Measurements from ENCODE around the gene HOXA4. TPM values are rescaled to one million over a fixed set of nuclear protein-coding genes. Genes with fewer than 3 reads are reported as not detected.

The HOXA4 gene
- total and polyA plus RNA-seq, 11 donors = 0.23 to 2.6 (median 0.82) TPM; not detected in 1

- Histone ChIP-seq H3K9me3 (no peaks in the 10 kb centered on the region), H3K36me3 (no peaks in the 10 kb centered on the region), H3K27ac (peak overlapping the region in 1 of 12 donors; percentile 91), H3K27me3 (peaks cover 88 to 100% (median 99%) of the 10 kb centered on the region in 9 donors), H3K4me3 (peak overlapping the region; percentile 25 to 59 (median 41)), H3K4me1 (peaks cover 0 to 41% (median 20%) of the 10 kb centered on the region in 12 donors)
- TF ChIP-seq POLR2A (IDR thresholded peaks at IDR 0.05) = no peak
- TF ChIP-seq, protein P1, sequence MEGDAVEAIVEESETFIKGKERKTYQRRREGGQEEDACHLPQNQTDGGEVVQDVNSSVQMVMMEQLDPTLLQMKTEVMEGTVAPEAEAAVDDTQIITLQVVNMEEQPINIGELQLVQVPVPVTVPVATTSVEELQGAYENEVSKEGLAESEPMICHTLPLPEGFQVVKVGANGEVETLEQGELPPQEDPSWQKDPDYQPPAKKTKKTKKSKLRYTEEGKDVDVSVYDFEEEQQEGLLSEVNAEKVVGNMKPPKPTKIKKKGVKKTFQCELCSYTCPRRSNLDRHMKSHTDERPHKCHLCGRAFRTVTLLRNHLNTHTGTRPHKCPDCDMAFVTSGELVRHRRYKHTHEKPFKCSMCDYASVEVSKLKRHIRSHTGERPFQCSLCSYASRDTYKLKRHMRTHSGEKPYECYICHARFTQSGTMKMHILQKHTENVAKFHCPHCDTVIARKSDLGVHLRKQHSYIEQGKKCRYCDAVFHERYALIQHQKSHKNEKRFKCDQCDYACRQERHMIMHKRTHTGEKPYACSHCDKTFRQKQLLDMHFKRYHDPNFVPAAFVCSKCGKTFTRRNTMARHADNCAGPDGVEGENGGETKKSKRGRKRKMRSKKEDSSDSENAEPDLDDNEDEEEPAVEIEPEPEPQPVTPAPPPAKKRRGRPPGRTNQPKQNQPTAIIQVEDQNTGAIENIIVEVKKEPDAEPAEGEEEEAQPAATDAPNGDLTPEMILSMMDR (IDR thresholded peaks at IDR 0.05) = no peak
- intact Hi-C loops (cut with DNase I) = loop anchor here in 1 of 10 donors (10.0 kb wide), 1 partner anchor 1309 kb away; no protein-coding TSS in a partner anchor
- peak in 2 of 4 donors; percentile 35 to 56 for ATAC-seq
- DNase-seq = peak in 1 of 5 donors; percentile 64
- 1 to 2% (median 1%) methylated on average over 17 to 59 of the region's 59 CpGs for WGBS, 4 donors
These were observed 43.0 kb upstream of the HOXA4 start for GRCh38 chr7:27173511-27173955.

DNA sequence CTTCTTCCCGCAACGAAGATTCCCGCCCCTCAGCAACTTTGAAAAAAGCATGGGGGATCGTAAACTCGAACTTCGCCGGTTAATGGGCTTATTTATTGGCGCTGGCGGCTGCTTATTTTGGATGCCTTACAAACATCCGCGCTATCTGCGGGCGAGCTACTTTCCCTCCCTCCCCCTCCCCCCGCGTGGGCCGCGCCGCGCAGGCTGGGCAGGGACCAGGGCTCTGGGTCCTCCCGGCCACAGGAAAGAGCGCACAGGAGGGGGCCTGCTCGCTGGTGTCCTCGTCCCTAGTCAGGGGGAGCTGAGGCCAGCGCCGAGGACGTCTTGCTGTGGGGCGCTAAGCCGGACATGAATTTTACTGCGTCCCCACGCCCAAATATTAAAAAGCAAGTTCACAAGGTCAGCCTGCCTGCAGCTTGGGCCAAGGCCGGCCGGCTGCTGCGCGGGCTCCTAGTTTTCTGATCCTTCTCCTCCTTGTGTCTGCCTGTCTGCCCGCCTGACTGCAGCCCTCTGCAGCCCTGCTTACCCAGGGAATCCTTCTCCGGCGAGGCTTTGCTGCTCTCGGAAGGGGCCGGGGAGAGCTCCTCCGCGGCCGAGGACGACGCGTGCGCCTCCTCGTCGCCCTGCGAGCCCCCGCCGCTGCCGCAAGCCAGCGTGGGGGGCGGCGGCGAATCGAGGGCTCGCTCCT, 42.4 kb upstream of the HOXA4 start:
- no peaks in the 10 kb centered on the region for H3K9me3 ChIP-seq
- peak overlapping the region in 1 of 12 donors; percentile 91 for H3K27ac ChIP-seq
- peak overlapping the region; percentile 25 to 59 (median 41) for H3K4me3 ChIP-seq
- intact Hi-C loops (cut with DNase I) = loop anchor here in 1 of 10 donors (10.0 kb wide), 1 partner anchor 1308 kb away; no protein-coding TSS in a partner anchor
- peaks cover 88 to 100% (median 99%) of the 10 kb centered on the region in 9 donors for H3K27me3 ChIP-seq
- 1 to 2% (median 1%) methylated on average over 26 to 58 of the region's 58 CpGs for WGBS, 4 donors
- ATAC-seq = peak in 1 of 4 donors; percentile 39
- TF ChIP-seq, protein P1 (IDR thresholded peaks at IDR 0.05) = no peak
- no peak for TF ChIP-seq POLR2A (IDR thresholded peaks at IDR 0.05)
- no peaks in the 10 kb centered on the region for H3K36me3 ChIP-seq
- peak in 1 of 5 donors; percentile 58 for DNase-seq
- H3K4me1 ChIP-seq = peaks cover 0 to 41% (median 20%) of the 10 kb centered on the region in 12 donors

- intact Hi-C loops (cut with DNase I) = loop anchor here in 1 of 10 donors (10.0 kb wide), 1 partner anchor 1308 kb away; no protein-coding TSS in a partner anchor
- DNase-seq (peak in 1 of 5 donors; percentile 27), ATAC-seq (no peak)
- Histone ChIP-seq H3K27ac (peak overlapping the region in 1 of 12 donors; percentile 91), H3K4me1 (peaks cover 0 to 41% (median 20%) of the 10 kb centered on the region in 12 donors), H3K4me3 (peak overlapping the region in 1 of 12 donors; percentile 59), H3K36me3 (no peaks in the 10 kb centered on the region), H3K27me3 (peaks cover 86 to 100% (median 99%) of the 10 kb centered on the region in 9 donors), H3K9me3 (no peaks in the 10 kb centered on the region)
- TF ChIP-seq, protein P1 (IDR thresholded peaks at IDR 0.05) = no peak
- no peak for TF ChIP-seq POLR2A (IDR thresholded peaks at IDR 0.05)
- 6 to 11% (median 8%) methylated on average over 10 of the region's 10 CpGs for WGBS, 4 donors
These were observed 41.8 kb upstream of the HOXA4 start for GRCh38 chr7:27172315-27172774.
